ENCODE results near the gene MBOAT7. TPM values are rescaled to one million over a fixed set of nuclear protein-coding genes. Genes with fewer than 3 reads are reported as not detected.
"Not testable (repeated sequence)": the region's sequence is repeated elsewhere in the genome, so short reads cannot be mapped to it uniquely, and the experiment has no call there.

Gene MBOAT7
- total RNA-seq, 1 donor from 2014 or later = 18.3 TPM

DNA sequence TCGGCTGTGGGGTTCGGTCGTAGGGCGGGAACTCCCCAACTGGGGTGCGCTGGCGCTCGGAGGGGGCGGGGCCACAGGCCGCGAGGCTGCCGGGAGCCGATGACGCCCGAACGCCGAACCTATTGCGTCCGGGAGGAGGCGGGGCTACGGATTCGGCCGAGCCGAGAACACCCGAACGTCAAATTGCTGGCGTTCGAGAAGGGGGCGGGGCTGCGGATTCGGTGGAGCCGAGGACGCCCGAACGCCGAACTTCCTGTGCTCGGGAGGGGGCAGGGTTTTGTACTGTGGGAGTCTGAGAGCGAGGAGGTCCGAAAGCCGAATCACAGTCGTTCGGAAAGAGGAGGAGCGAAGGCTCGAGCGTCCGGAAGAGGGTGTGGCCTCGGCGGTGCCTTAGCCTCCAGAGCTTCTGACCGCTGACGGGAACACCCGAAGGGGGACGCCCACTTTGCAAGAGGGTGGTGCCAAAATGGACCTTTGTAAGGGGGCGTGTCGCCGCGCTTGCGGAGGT is 1.2 kb upstream of the MBOAT7 start:
- DNase-seq (ENCODE audit: low spot score in 2 of 2) (peak; percentile 87 to 94), FAIRE-seq (peak; percentile 95)

DNA sequence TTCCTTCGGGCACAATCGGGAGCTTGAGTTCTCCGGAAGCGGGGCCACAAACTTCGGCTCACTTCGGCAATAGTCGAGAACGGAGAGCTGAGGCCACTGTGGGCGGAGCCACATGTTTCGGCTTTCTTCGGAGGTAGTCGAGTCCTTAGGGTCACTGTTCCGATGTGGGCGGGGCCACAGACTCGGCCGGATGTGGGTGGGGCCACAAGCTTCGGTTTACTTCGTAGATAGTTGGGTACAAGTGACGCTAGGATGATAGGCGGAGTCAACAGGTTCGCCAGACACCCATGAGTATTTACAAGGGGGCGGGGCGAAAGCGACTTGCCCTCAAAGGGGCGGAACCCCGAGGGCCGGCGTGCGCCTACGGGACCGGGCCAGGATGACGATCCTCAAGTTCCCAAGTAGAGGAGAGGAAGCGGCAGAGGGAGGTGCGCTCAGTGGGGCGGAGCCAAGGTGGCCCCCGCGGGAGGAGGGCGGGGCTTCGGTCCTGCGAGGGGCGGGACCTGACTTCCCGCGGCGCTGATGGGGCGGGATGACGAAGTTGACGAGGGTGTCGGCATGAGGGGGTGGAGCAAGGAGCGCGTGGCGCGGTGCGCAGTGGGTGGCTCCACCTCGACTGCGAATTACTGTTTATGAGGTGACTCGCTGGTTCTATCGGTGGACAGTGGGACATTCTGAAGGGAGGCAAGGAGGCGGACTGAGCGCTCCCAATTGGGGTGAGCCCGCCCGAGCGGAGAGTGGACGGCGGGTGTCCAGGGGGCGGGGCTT is 539 bp upstream of the MBOAT7 start:
- DNase-seq (ENCODE audit: low spot score in 2 of 2) (peak in 1 of 2 donors; percentile 98), FAIRE-seq (peak; percentile 98)

DNA sequence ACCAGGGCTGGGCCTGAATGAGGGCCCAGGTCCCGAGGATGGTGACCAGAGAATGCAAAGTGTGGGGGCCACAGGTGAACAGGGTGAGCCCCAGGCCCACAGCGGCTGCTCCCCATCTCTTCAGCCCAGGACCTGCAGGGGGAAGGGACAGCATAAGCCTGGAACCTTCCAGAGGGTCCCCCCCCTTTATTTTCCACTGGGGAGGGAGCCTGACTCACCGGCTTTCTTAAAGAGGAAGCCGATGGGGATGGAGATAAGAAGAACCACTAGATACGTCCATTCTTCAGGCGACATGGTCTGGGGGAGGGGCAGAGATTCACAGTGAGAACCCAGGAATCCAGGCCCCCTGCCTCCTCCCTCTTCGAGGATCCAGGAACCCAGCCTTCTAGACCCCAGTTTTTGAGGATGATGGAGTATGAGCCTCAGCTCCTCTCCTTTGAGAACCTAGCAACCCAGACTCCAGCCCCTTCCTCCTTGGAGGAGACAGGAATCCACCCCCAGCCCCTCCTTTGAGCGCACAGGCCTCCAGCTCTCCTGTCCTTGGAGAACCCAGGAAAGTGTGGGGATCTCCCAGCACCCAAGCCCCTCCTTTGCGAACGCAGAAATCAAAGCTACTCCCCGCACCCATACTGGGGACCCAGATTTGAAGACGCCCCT is 1.0 kb downstream of the MBOAT7 start:
- no peak for FAIRE-seq
- DNase-seq (ENCODE audit: low spot score in 2 of 2) = peak in 1 of 2 donors; percentile 58

DNA sequence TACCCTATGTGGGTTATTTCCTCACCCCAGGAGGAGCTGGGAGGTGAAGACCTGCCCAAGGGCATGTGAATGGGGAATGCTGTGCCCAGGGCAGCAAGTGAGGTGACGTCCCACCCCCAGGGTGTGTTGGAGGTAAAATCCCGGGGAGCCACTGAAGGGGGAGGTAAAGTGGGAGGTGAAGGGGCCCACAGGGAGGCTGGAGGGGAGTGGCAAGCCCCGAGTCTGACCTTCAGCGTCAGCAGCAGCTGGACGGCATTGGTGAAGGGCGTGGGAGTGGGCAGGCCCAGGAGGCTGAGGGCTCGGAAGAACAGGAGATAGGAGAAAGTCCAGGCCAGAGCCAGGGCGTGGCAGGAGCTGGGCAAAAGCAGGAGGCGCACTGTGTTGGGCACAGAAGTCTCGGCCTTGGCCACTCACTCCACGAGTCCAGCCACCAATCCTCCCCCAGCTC is 2.4 kb downstream of the MBOAT7 start:
- DNase-seq (ENCODE audit: low spot score in 2 of 2) (no peak), FAIRE-seq (no peak)

DNA sequence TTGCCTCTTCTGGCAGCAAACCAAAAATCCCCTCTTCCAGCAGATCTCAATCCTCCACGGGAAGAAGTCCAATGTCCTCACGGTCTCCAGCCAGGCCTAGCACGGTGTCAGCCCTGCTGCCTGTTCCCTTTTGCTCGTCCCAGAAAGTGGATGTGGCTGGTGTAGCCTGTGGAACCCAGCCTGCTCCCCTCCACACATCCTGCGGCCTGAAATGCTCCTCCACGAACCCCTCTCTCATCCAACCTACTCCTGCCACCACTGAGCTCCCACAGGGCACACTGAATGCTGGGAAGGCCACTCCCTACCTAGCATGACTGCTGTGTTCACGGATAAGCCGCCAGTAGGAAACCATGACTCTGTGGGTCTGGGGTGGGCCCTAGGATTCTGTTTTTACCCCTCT is 3.0 kb downstream of the MBOAT7 start:
- FAIRE-seq (no peak), DNase-seq (ENCODE audit: low spot score in 2 of 2) (no peak)

DNA sequence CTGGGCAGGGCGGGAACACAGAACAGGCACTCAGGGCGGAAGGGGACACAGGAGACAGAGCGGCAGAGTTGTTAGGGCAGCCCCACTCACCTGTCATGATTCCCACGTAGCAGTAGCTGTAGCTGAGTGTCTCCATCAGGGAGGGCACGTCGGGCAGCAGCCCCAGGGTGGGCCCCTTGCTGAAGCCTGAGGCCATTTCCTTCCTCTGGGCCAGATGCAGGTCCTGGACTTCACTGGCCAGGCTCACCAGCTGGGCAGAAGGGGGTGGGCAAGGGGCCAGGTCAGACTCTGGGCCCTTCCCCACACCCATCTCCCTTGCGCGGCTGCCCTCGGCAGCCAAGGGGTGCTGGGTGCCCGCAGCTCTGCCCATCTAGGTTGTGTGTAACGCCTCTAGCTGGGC is 5.9 kb downstream of the MBOAT7 start:
- FAIRE-seq (no peak), DNase-seq (ENCODE audit: low spot score in 2 of 2) (no peak)

DNA sequence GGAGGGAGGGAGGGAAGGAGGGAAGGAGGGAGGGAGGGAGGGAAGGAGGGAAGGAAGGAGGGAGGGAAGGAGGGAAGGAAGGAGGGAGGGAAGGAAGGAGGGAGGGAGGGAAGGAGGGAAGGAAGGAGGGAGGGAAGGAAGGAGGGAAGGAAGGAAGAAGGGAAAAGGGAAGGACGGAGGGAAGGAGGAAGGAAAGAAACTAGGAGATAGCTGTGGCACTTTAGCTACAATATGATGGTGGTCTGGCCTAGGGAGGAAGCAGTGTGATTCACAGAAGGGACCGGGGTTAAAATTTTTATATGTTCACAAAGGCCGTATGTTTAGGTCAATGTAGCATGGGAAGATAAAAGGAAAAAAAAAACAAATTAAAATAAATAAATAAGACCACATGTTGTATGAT is 7.5 kb downstream of the MBOAT7 start:
- not testable (repeated sequence) for FAIRE-seq; DNase-seq (ENCODE audit: low spot score in 2 of 2)

DNA sequence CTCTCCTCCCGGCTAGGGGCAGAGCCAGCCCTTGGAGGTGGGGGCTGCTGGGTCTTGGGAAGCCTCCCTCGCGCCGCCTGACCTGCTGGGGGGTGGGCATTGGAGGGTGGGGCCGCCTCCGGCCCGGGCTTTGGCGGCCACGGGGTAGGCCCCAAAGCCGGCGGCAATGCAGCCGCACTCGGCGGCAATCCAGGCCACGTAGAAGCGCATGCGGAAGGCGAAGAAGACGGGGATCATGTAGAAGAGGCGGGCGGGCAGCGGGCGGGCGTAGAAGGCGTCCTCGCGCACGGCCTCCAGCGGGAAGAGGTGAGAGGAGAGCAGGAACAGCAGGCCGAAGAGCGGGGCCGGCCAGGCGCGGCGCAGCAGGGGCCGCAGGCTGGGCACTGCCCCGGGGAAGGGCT is 8.7 kb downstream of the MBOAT7 start:
- DNase-seq (ENCODE audit: low spot score in 2 of 2) = no peak
- no peak for FAIRE-seq

DNA sequence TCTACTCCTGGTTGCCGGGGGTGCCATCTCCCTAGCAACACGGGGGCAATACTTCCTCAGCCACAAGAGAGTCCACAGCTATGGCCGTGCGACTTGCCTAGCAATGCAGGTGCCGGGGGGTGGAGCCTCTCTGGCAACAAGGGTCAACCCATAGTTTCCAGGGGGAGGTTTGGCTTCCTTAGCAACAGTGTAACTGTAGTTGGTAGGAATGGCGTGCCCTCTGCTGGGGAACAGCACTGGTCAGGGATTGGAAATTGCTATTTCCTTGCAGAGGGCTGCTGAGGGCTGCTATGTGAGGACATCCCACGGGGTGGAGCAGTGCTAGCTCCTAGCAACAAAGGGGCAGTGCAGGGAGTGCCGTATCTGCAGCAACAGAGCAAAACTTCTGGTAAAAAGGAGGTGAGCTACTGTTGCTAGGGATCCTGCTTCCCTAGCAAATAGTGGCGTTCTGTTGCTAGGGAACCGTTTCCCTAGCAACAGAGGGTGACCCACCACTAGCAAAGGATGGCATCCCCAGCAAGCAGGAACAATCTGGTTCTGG is 9.4 kb downstream of the MBOAT7 start:
- FAIRE-seq = no peak
- peak in 1 of 2 donors; percentile 69 for DNase-seq (ENCODE audit: low spot score in 2 of 2)

DNA sequence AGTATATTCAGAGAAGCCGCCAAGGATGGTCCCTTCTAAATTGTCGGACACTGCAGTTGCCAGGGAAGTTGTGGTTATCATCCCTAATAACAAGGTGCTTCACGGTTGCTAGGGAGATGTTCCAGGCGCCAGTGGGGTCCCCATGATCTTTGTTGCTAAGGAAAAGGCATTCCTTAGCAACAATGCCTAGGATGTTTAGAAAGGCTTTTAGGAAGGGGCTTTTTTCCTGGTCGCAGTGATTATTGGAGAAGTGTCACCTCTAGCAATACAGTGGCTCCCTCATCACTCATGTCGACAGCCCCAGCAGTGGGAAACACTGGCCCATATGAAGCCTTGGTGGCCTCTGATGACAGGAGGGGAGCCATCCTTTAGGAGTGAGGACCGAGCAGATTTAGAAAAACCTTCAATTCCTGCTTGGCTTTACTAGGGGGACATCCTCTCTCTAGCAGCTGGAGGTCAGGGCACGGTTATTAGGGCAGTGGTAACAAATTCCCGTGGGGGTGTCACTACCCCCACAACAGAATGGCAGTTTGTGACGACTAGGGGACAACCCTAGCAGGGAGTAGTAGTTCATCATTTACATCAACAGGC is 10.0 kb downstream of the MBOAT7 start:
- DNase-seq (ENCODE audit: low spot score in 2 of 2) = peak in 1 of 2 donors; percentile 17
- FAIRE-seq = no peak

DNA sequence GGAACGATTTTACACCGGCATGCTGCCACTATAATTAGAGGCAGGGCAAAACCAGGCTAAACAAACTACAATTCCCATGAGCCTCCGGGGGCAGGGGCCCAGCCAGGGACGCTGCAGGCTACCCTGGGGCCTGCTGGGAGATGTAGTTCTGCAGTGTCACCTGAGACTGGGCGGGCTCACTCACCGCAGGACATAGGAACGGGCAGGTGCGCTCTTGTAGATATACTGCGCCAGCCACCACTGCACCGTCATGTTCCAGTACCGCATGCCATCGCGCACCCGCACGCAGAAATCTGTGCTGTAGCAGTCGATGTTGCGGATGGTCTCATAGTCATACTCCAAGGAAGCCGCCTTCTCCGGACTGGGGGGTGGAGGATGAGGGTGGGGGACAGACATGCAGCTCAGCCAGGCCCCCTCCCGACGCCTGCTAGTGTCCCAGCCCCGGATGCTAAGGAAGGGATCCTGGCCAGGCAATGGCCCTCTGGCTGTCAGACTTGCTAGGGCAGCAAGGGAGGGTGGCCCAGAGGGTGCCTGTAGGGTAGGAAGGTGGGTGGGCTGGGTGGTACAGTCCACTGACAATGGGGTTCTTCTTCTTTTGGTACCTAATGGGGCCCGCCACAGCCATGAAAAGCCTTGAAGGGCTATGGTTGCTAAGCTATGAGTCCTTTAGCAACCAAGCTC is 10.7 kb downstream of the MBOAT7 start:
- FAIRE-seq (no peak), DNase-seq (ENCODE audit: low spot score in 2 of 2) (peak in 1 of 2 donors; percentile 62)

DNA sequence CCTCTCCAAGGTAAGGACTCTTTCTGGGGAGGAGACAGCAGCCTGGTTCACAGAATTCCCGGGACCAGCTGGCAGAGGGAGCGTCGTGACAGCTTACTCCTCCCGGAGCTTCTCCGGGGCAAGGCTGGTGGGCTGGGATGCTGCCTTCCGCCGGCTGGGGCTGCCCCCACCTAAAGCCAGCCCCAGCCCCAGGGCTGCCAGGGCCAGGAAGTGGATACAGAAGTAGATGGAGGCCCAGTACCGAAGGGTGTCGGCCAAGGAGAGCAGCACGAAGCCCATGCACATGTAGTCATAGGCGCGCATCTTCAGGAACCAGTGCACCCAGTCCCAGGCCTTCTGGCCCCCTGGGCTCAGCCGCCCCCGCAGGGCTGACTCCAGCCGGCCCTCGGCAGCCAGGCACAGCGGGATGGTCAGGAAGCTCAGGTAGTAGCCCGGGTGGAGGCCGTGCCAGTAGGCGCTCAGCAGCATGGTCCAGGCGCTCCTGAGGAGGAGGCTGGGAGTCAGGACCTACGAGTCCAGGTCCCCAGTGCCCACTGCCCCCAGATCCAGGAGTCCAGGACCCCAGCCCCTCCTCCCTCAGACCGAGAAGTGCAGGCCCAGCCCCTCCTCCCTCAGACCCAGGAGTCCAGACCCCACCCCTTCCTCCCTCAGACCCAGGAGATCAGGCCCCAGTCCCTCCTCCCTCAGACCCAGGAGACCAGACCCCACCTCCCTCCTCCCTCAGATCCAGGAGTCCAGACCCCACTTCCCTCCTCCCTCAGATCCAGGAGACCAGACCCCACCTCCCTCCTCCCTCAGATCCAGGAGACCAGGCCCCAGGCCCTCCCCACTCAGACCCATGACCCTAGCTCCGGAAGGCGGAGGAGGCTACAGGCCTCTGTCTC is 15.2 kb downstream of the MBOAT7 start:
- FAIRE-seq (no peak), DNase-seq (ENCODE audit: low spot score in 2 of 2) (no peak)

DNA sequence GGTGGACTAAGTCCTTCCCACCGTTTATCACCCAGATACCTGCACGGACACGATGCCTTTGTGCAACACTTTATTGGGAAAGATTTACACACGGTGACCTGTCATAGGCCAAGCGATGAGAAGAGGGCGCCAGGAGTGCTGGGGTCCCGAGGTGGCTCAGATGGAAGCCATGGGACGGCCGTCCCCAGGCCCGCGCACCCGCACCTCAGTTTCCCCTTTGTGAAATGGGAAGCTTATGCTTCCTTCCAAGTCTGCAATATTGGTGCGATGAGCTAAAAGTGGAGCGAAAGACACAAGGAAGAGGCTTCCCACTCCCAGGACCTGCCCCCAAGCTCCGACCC is 16.1 kb downstream of the MBOAT7 start:
- FAIRE-seq (no peak), DNase-seq (ENCODE audit: low spot score in 2 of 2) (no peak)

DNA sequence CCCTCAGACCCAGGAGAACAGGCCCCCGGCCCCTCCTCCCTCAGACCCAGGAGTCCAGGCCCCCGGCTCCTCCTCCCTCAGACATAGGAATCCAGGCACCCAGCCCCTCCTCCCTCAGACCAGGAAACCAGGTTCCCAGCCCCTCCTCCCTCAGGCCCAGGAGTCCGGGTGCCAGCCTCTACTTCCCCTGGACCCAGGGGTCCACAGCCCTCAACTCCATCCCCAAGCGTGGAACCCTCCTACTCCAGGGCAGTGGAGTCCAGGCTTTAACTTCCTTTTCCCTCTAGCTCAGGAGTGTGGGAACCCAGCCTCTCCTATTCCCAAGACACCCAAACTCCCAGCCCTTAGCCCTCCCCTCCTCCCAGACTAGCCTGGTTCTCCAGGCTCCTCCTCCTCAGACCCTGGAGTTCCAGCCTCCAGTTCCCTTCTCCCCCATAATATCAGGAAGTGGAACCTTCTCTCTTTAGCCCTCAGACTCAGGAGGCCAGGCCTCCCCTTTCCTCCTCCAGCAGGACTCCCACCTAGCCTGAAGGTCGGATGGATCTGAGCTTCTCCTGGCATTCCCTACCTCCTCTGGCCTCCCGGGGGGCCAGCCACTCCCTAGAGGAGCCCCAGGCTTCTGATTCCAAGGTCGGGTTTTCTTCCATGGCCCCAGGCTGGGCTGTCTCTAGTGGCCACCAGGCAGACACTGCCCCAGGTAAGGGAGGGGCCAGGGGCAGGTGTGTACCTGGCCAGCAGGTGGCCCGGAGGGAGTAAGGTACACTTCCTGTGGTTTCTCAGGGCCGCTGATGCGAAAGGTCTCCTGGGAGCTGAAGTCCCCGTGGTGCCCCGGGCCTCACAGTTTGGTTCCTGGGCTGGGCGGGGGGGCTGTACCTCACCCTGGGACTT is 16.7 kb downstream of the MBOAT7 start, which contains the start of gene TMC4:
TMC4 (minus strand) TSS at position 690 of the 888 bp plus-strand sequence; CDS start at position 647, 43 bp downstream.
- FAIRE-seq = no peak

DNA sequence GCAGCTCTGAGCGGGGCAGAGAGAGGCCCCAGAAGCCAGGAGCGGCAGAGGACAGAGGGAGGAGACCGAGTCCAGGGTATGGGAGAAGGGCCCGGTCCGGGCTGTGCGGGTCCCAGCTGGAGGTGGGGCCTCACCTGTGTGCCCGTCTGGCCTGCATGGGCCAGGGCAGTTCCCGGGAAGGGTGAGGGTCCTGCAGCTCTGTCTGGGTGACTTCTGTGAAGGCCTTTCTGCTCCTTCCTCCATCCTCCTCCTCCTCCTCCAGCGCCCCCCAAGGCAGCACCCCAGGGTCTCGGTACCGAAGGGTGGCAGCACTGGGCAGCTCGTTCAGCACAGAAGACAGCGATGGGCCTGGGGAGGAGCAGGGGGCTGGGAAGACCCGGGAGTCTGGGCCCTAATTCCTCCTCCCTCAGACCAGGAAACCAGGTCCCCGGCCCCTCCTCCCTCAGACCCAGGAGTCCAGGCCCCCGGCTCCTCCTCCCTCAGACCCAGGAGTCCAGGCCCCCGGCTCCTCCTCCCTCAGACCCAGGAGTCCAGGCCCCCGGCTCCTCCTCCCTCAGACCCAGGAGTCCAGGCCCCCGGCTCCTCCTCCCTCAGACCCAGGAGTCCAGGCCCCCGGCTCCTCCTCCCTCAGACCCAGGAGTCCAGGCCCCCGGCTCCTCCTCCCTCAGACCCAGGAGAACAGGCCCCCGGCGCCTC is 17.5 kb downstream of the MBOAT7 start:
- not testable (repeated sequence) for DNase-seq (ENCODE audit: low spot score in 2 of 2); FAIRE-seq

More for the DNA sequence above, 16.7 kb downstream of the MBOAT7 start, which contains the start of gene TMC4:
- peak in 1 of 2 donors; percentile 44 for DNase-seq (ENCODE audit: low spot score in 2 of 2)

DNA sequence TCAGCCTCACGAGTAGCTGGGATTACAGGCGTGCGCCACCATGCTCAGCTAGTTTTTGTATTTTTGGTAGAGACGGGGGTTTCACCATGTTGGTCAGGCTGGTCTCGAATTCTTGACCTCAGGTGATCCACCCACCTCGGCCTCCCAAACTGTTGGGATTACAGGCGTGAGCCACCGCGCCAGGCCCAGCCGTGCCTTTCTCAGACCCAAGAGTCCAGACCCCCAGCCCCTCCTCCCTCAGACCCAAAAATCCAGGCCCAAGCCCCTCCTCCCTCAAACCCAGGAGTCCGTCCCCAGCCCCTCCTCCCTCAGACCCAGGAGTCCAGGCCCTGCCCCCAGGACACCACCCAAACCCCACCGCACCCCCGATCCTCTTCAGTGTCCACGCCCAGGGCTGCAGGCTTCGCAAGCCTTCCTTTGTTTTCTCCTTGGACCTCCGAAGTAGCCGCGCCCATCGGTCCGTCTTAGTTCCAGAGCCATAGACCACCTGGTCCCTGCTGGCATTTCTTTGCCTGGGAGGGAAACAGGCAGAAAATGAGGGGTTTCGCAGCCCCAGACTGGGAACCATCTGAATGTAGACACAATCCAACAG is 20.1 kb downstream of the MBOAT7 start:
- FAIRE-seq (no peak), DNase-seq (ENCODE audit: low spot score in 2 of 2) (no peak)

DNA sequence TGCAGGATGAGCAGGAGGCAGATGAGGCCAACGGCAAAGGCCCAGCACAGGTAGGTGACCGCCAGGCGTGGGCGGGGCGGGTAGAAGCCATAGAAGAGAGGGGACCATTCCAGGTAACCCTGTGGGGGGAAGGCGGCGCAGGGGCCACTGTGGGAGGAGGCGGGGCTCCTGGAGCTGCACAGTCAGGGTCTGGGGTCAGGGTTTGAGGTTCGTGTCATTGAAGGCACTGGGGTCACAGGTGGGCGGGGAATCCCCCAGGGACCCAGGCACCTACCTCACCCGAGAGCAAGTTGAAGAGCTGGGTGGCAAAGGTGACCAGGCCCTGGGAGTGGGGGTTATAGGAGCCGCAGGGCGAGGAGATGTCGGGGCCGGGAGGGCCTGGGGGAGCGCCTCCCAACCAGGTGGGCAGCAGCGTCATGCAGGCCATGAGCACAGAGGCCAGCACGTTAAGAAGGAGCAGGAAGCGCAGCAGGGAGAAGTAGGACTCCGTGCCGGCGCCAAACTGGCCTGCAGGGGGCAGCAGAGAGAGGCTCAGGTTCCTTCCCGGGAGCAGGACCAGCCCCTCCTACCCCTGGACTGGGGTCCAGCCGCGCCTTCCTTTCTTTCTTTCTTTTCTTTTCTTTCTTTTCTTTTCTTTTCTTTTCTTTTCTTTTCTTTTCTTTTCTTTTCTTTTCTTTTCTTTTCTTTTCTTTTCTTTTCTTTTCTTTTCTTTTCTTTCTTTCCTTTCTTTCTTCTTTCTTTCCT is 21.0 kb downstream of the MBOAT7 start:
- DNase-seq (ENCODE audit: low spot score in 2 of 2) (peak; percentile 82 to 95), FAIRE-seq (no peak)
